ENCODE data around the gene SP8.

GRCh38 chr7:20776214-20776911 lies 10.3 kb downstream of the SP8 start:
- no peak for TF ChIP-seq GATA3 (IDR thresholded peaks at IDR 0.05; ENCODE audit: low read depth, low read length)
- no peak for TF ChIP-seq GATA2 (IDR thresholded peaks at IDR 0.05; ENCODE audit: low read depth, low read length)

Data from SH-SY5Y (cell line).